ENCODE data around the gene AR. TPM values are rescaled to one million over a fixed set of nuclear protein-coding genes. Genes with fewer than 3 reads are reported as not detected.

The AR gene
- total RNA-seq, 1 experiment from 2014 or later = 14.8 TPM

- no peak for DNase-seq (ENCODE audit: low read depth in 1 of 2, low spot score in 2 of 2)
- Histone ChIP-seq H3K27ac (no peak overlapping the region), H3K27me3 (replicated peaks) (no peaks in the 10 kb centered on the region), H3K4me3 (no peak overlapping the region), H3K9me3 (replicated peaks) (no peaks in the 10 kb centered on the region), H3K36me3 (no peaks in the 10 kb centered on the region), H3K4me1 (replicated peaks) (no peaks in the 10 kb centered on the region)
Measured at GRCh38 chrX:67731061-67731460, 187.2 kb downstream of the AR start.

GRCh38 chrX:67732864-67733263, 189.0 kb downstream of the AR start:
- Histone ChIP-seq H3K4me3 (no peak overlapping the region), H3K9me3 (replicated peaks) (no peaks in the 10 kb centered on the region), H3K36me3 (no peaks in the 10 kb centered on the region), H3K4me1 (replicated peaks) (no peaks in the 10 kb centered on the region), H3K27ac (no peak overlapping the region), H3K27me3 (replicated peaks) (no peaks in the 10 kb centered on the region)
- no peak for DNase-seq (ENCODE audit: low read depth in 1 of 2, low spot score in 2 of 2)

- Histone ChIP-seq H3K27me3 (replicated peaks) (no peaks in the 10 kb centered on the region), H3K36me3 (no peaks in the 10 kb centered on the region), H3K27ac (no peak overlapping the region), H3K4me1 (replicated peaks) (no peaks in the 10 kb centered on the region), H3K4me3 (no peak overlapping the region), H3K9me3 (replicated peaks) (no peaks in the 10 kb centered on the region)
- no peak for DNase-seq (ENCODE audit: low read depth in 1 of 2, low spot score in 2 of 2)
Measured at GRCh38 chrX:67734111-67734753, 190.4 kb downstream of the AR start.

- Histone ChIP-seq H3K4me3 (no peak overlapping the region), H3K36me3 (no peaks in the 10 kb centered on the region), H3K4me1 (replicated peaks) (no peaks in the 10 kb centered on the region), H3K27me3 (replicated peaks) (no peaks in the 10 kb centered on the region), H3K27ac (no peak overlapping the region), H3K9me3 (replicated peaks) (no peaks in the 10 kb centered on the region)
- DNase-seq (ENCODE audit: low read depth in 1 of 2, low spot score in 2 of 2) = no peak
Measured at GRCh38 chrX:67749536-67749935, 205.7 kb downstream of the AR start.

GRCh38 chrX:67750694-67751093, 206.9 kb downstream of the AR start:
- H3K27ac ChIP-seq = no peak overlapping the region

GRCh38 chrX:67759018-67759417, 215.2 kb downstream of the AR start:
- Histone ChIP-seq H3K9me3 (replicated peaks) (no peaks in the 10 kb centered on the region), H3K27ac (no peak overlapping the region), H3K36me3 (no peaks in the 10 kb centered on the region), H3K27me3 (replicated peaks) (no peaks in the 10 kb centered on the region), H3K4me3 (no peak overlapping the region), H3K4me1 (replicated peaks) (no peaks in the 10 kb centered on the region)
- DNase-seq (ENCODE audit: low read depth in 1 of 2, low spot score in 2 of 2) = no peak

More at GRCh38 chrX:67750694-67751093, 206.9 kb downstream of the AR start:
- Histone ChIP-seq H3K4me1 (replicated peaks) (no peaks in the 10 kb centered on the region), H3K9me3 (replicated peaks) (no peaks in the 10 kb centered on the region), H3K27me3 (replicated peaks) (no peaks in the 10 kb centered on the region), H3K36me3 (no peaks in the 10 kb centered on the region), H3K4me3 (no peak overlapping the region)
- no peak for DNase-seq (ENCODE audit: low read depth in 1 of 2, low spot score in 2 of 2)

- H3K9me3 ChIP-seq (replicated peaks) = no peaks in the 10 kb centered on the region
- H3K27me3 ChIP-seq (replicated peaks) = no peaks in the 10 kb centered on the region
- peaks cover 15% of the 10 kb centered on the region for H3K4me1 ChIP-seq (replicated peaks)
- DNase-seq (ENCODE audit: low read depth in 1 of 2, low spot score in 2 of 2) = no peak
- no peaks in the 10 kb centered on the region for H3K36me3 ChIP-seq
- H3K4me3 ChIP-seq = no peak overlapping the region
- no peak overlapping the region for H3K27ac ChIP-seq
Measured at GRCh38 chrX:67777148-67777547, 233.3 kb downstream of the AR start.

GRCh38 chrX:67779099-67779498, 235.3 kb downstream of the AR start:
- no peaks in the 10 kb centered on the region for H3K27me3 ChIP-seq (replicated peaks)
- H3K9me3 ChIP-seq (replicated peaks) = no peaks in the 10 kb centered on the region
- DNase-seq (ENCODE audit: low read depth in 1 of 2, low spot score in 2 of 2) = no peak
- no peak overlapping the region for H3K27ac ChIP-seq
- H3K4me3 ChIP-seq = no peak overlapping the region
- no peaks in the 10 kb centered on the region for H3K36me3 ChIP-seq
- H3K4me1 ChIP-seq (replicated peaks) = peaks cover 15% of the 10 kb centered on the region
